Adrenal gland (tissue), 12 donors: ENCODE results near the gene TAF3. TPM values are rescaled to one million over a fixed set of nuclear protein-coding genes. Genes with fewer than 3 reads are reported as not detected.

ENCODE experiments used
- DNase-seq, 7 donors: peaks; one replicate each; pipeline ENCODE4 v3.0.0-alpha.2; 2019 to 2020
- H3K27ac ChIP-seq, 5 donors: fragments of 200-600 bp; sonication (generic) in 4 of 5; 1 replicate in 3 of 5; 2 replicates in 2 of 5; pipeline versions ENCODE4 v1.5.1 to v1.8.0; 2016 to 2020; ENCODE audit warnings: mild to moderate bottlenecking in 1 of 5
- H3K27me3 ChIP-seq: fragments of 200-600 bp; 2 replicates; pipeline ENCODE4 v1.8.0; 2021
- H3K36me3 ChIP-seq, 2 donors: fragments of 200-600 bp; replicated peaks in 1 of 2; 1 replicate in 1 of 2; 2 replicates in 1 of 2; pipeline versions ENCODE4 v1.5.1 to v1.8.0; 2018 to 2022
- H3K4me1 ChIP-seq, 2 donors: fragments of 200-600 bp; replicated peaks in 1 of 2; 1 replicate in 1 of 2; 2 replicates in 1 of 2; pipeline versions ENCODE4 v1.5.1 to v1.8.0; 2018 to 2021
- H3K4me3 ChIP-seq, 4 donors: fragments of 200-600 bp; sonication (generic) in 3 of 4; one replicate each; pipeline ENCODE4 v1.5.1; 2016 to 2018
- H3K9me3 ChIP-seq, 3 donors: fragments of 200-600 bp; sonication (generic) in 1 of 3; replicated peaks in 1 of 3; 1 replicate in 2 of 3; 2 replicates in 1 of 3; pipeline versions ENCODE4 v1.5.1 to v1.8.0; 2016 to 2021
- POLR2A ChIP-seq, 2 donors: fragments of 450-650 bp; IDR thresholded peaks; one replicate each; pipeline ENCODE4 v1.6.1; 2017; ENCODE audit warnings: antibody characterized with exemption in 2 of 2, mild to moderate bottlenecking in 2 of 2, moderate library complexity in 1 of 2
- WGBS, 4 donors: extraction: QIAGEN DNeasy Blood & Tissue Kit in 2 of 4; methylation state at CpG; one replicate each; pipeline versions ENCODE4 v1.1.5 to v1.1.7; 2013 to 2017; 5-methylcytosine and 5-hydroxymethylcytosine counted together
- intact Hi-C, 2 donors: fragments of 100-400 bp; cut with DNase I; formaldehyde crosslinking; loops; one replicate each; pipeline versions ENCODE4 v1.14.1 to v1.15.0; 2022 to 2023
- polyA plus RNA-seq, 3 donors: library from polyadenylated mRNA; stranded (reverse); fragments of 200-250 nt in 2 of 3; fragments of 350-450 nt in 1 of 3; fragmentation: Illumina TruSeq in 1 of 3; extraction: RNeasy Lipid Tissue Mini Kit (QIAGEN cat#74804) in 1 of 3; gene quantifications; one replicate each; pipeline ENCODE4 v1.2.3, GENCODE V29; 2013 to 2014
- total RNA-seq, 9 donors: library from RNA; depleted of rRNA in 4 of 9; stranded (reverse); fragments of >200 nt in 4 of 9; fragments of 120-200 nt in 1 of 9; fragmentation: NEBNext Ultra II Directional in 1 of 9; extraction: Animal tissue kit (Norgen Biotek cat#: 25700) in 1 of 9; gene quantifications; one replicate each; pipeline versions ENCODE4 v1.1.0 to v1.2.4, GENCODE V29; 2013 to 2023
- TF ChIP-seq, protein P1 (sequence below), 6 experiments: fragments of 450-650 bp in 4 of 6; fragments of 200-600 bp in 2 of 6; sonication (generic) in 1 of 6; IDR thresholded peaks; 1 replicate in 5 of 6; 2 replicates in 1 of 6; pipeline versions ENCODE4 v1.5.1 to v1.8.0; 2016 to 2021; ENCODE audit warnings: antibody characterized with exemption in 6 of 6, mild to moderate bottlenecking in 2 of 6, moderate library complexity in 1 of 6
- donor health status: healthy with polysubstance abuse.
- donor health status: Bipolar disorder and iron deficiency.
- donor health status: DM: yes; HTN: yes; CAD: no.
- donor health status: DM: no; HTN: no; CAD: no.
- donor health status: DM: no; HTN: no; CAD: no.
- donor health status: DM: yes; HTN: yes; CAD: no.

The TAF3 gene
- total and polyA plus RNA-seq, 12 donors, result 3.5 to 16.6 (median 7.6) TPM

DNA sequence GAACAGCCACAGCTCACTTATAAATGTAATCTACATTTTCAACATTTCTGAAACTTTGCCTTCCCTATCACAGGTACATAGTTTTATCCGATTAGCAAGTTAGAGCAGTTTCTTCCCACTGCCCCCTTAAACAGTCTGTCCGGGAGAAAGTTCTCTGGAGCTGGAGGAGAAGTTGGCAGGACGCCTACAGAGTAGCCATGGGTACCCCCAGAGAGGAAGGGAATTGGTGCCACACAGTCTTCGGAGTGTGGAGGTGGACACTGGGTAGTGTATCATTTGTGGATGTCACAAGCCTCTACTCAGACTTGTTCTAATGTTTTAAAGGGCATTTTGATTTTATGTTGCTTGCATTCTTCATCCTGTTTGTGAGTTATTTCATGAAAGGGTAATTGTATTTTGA lies 39.0 kb downstream of the TAF3 start:
- Histone ChIP-seq H3K4me3 (no peak overlapping the region), H3K9me3 (peaks cover 0 to 6% (median 5%) of the 10 kb centered on the region in 3 donors), H3K4me1 (peaks cover 0 to 3% of the 10 kb centered on the region in 2 donors), H3K36me3 (no peaks in the 10 kb centered on the region), H3K27me3 (no peaks in the 10 kb centered on the region), H3K27ac (no peak overlapping the region)
- intact Hi-C loops, result no loop called here
- DNase-seq, result peak in 1 of 7 donors; percentile 10
- TF ChIP-seq, protein P1, sequence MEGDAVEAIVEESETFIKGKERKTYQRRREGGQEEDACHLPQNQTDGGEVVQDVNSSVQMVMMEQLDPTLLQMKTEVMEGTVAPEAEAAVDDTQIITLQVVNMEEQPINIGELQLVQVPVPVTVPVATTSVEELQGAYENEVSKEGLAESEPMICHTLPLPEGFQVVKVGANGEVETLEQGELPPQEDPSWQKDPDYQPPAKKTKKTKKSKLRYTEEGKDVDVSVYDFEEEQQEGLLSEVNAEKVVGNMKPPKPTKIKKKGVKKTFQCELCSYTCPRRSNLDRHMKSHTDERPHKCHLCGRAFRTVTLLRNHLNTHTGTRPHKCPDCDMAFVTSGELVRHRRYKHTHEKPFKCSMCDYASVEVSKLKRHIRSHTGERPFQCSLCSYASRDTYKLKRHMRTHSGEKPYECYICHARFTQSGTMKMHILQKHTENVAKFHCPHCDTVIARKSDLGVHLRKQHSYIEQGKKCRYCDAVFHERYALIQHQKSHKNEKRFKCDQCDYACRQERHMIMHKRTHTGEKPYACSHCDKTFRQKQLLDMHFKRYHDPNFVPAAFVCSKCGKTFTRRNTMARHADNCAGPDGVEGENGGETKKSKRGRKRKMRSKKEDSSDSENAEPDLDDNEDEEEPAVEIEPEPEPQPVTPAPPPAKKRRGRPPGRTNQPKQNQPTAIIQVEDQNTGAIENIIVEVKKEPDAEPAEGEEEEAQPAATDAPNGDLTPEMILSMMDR (IDR thresholded peaks at IDR 0.05), result no peak
- no peak for TF ChIP-seq POLR2A (IDR thresholded peaks at IDR 0.05)
- 53 to 67% (median 59%) methylated on average over 4 of the region's 4 CpGs for WGBS, 4 donors

DNA sequence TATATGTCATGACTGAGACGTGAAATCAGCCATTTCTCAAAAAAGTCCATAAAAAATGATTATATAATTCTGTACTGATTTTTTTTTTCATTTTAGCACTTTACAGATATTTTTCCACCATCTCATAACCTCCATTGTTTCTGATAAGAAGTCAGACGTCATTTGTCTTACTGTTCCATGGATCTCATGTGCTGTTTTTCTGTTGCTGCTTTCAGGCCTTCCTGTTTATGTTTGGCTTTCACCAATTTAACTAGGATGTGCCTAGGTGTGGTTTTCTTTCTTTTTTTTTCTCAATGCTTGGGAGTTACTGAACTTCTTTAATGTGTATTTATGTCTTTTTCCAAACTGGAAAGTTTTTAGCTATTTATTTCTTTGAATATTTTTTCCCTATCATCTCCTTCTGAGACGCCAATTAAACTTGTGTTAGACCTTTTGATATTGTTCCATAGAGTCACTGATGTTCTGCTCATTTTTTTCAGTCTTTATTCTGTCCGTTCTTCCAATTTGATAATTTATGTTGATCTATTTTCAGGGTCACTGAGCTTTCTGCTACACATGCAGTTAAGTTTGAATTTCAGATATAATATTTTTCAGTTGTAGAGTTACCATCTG lies 43.3 kb downstream of the TAF3 start:
- intact Hi-C loops, result loop anchor here in 1 of 2 donors (10.0 kb wide), 1 partner anchor 1353 kb away; no protein-coding TSS in a partner anchor
- WGBS, 4 donors, result 63 to 81% (median 75%) methylated on average over 4 of the region's 4 CpGs

DNA sequence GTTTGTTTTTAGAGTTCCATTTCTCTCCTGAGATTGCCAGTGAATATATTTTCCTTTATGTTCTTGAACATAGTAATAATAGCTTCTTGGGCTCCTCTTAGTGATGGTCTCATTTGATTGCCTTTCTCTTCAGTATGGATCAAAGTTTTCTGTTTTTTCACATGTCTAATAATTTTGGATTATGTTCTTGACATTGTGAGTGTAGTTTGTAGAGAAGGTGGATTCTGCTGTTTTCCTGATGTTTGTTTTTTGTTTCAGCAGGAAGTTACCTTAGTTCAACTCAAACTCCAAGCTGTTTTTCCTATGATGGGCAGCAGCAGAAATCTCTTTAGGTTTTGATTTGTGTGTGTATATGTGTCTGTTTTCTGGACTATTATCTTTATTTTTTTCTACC lies 43.8 kb downstream of the TAF3 start:
- intact Hi-C loops, result loop anchor here in 1 of 2 donors (10.0 kb wide), 1 partner anchor 1353 kb away; no protein-coding TSS in a partner anchor
- no peak for DNase-seq
- TF ChIP-seq POLR2A (IDR thresholded peaks at IDR 0.05), result no peak
- TF ChIP-seq, protein P1 (IDR thresholded peaks at IDR 0.05), result no peak
- Histone ChIP-seq H3K27me3 (no peaks in the 10 kb centered on the region), H3K36me3 (no peaks in the 10 kb centered on the region), H3K4me3 (no peak overlapping the region), H3K9me3 (peaks cover 0 to 6% (median 5%) of the 10 kb centered on the region in 3 donors), H3K27ac (no peak overlapping the region), H3K4me1 (no peaks in the 10 kb centered on the region)

More for the DNA sequence above, 43.3 kb downstream of the TAF3 start:
- Histone ChIP-seq H3K9me3 (peaks cover 0 to 6% (median 5%) of the 10 kb centered on the region in 3 donors), H3K27me3 (no peaks in the 10 kb centered on the region), H3K4me1 (peaks cover 0 to 3% of the 10 kb centered on the region in 2 donors), H3K27ac (no peak overlapping the region), H3K4me3 (no peak overlapping the region), H3K36me3 (no peaks in the 10 kb centered on the region)
- DNase-seq, result no peak
- TF ChIP-seq, protein P1 (IDR thresholded peaks at IDR 0.05), result no peak
- TF ChIP-seq POLR2A (IDR thresholded peaks at IDR 0.05), result no peak

DNA sequence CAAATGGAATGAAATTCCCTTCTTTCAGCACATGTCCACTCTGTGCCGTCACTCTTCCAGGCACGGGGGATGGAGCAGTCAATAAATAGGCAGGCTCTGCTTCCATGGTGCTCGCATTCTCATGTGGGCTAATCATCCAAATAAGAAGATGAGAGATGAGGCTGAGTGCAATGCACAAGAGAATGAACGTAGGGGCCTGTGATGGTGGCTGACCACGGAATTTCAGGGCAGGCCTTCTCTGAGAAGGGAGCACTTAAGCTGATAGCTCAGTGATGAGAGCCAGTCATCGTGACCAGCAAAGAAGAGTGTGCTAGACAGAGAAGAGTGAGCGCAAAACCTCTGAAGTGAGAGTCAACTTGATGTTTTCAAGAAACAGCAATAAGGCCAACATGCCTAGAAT lies 47.9 kb downstream of the TAF3 start:
- TF ChIP-seq POLR2A (IDR thresholded peaks at IDR 0.05), result no peak
- TF ChIP-seq, protein P1 (IDR thresholded peaks at IDR 0.05), result no peak
- H3K27ac ChIP-seq, result no peak overlapping the region
- no peaks in the 10 kb centered on the region for H3K4me1 ChIP-seq
- DNase-seq, result no peak
- H3K36me3 ChIP-seq, result no peaks in the 10 kb centered on the region
- H3K4me3 ChIP-seq, result no peak overlapping the region
- 92 to 97% (median 94%) methylated on average over 7 of the region's 7 CpGs for WGBS, 4 donors
- intact Hi-C loops, result loop anchor here in 1 of 2 donors (10.0 kb wide), 1 partner anchor 1349 kb away; no protein-coding TSS in a partner anchor
- no peaks in the 10 kb centered on the region for H3K27me3 ChIP-seq
- peaks cover 0 to 6% (median 5%) of the 10 kb centered on the region in 3 donors for H3K9me3 ChIP-seq
